ENCODE results near the gene STARD9. TPM values are rescaled to one million over a fixed set of nuclear protein-coding genes. Genes with fewer than 3 reads are reported as not detected.

STARD9 gene
- total RNA-seq (2016; rRNA removed; fragmentation: Illumina TruSeq; extraction: Trizol) (2.7 and 5.3 TPM in 2 replicates), polyA plus RNA-seq (2011; rRNA removed) (7.5 and 9.0 TPM in 2 replicates), polyA minus RNA-seq (2011; rRNA and poly(A)+ RNA removed; ENCODE audit: low replicate concordance) (8.8 and 8.9 TPM in 2 replicates), Bru-seq, nascent RNA (percentile 55 among the genes with signal in this experiment), BruChase-seq, experiment 1, labeled RNA remaining after a 6-hour chase (percentile 60 among the genes with signal in this experiment), BruChase-seq, experiment 2, labeled RNA remaining after a 2-hour chase (percentile 62 among the genes with signal in this experiment)
- 1.0 and 1.3 TPM in 2 replicates for total RNA-seq (2016; cell fraction: cytosol; rRNA removed; fragmentation: Illumina TruSeq; extraction: Trizol; ENCODE audit: low read depth)
- total RNA-seq (2016; cell fraction: insoluble cytoplasmic fraction; rRNA removed; fragmentation: Illumina TruSeq; extraction: Trizol): 2.6 and 4.9 TPM in 2 replicates
- total RNA-seq (2016; cell fraction: membrane; rRNA removed; fragmentation: Illumina TruSeq; extraction: Trizol): 0.86 and 1.4 TPM in 2 replicates
- total RNA-seq (2016; cell fraction: nucleus; rRNA removed; fragmentation: Illumina TruSeq; extraction: Trizol): 9.0 and 12.9 TPM in 2 replicates
- polyA plus RNA-seq (2011; cell fraction: cytosol; rRNA removed): 1.7 and 1.9 TPM in 2 replicates
- polyA plus RNA-seq (2011; cell fraction: nucleus; rRNA removed): 57.0 and 60.2 TPM in 2 replicates
- 5.9 and 8.8 TPM in 2 replicates for polyA plus RNA-seq (2012)
- 0.23 and 0.53 TPM in 2 replicates for polyA plus RNA-seq (2016; cell fraction: cytosol; fragmentation: Illumina TruSeq; extraction: Trizol; ENCODE audit: low read depth)
- 1.4 and 1.8 TPM in 2 replicates for polyA plus RNA-seq (2016; cell fraction: insoluble cytoplasmic fraction; fragmentation: Illumina TruSeq; extraction: Trizol; ENCODE audit: low read depth)
- polyA plus RNA-seq (2016; cell fraction: membrane; fragmentation: Illumina TruSeq; extraction: Trizol; ENCODE audit: low read depth): 0.34 and 0.55 TPM in 2 replicates
- 20.5 and 20.8 TPM in 2 replicates for polyA plus RNA-seq (2016; cell fraction: nucleus; fragmentation: Illumina TruSeq; extraction: Trizol; ENCODE audit: insufficient read depth, low read depth)
- polyA minus RNA-seq (2011; cell fraction: cytosol; rRNA and poly(A)+ RNA removed): 1.9 and 2.0 TPM in 2 replicates
- polyA minus RNA-seq (2011; cell fraction: nucleus; rRNA and poly(A)+ RNA removed): 28.7 and 30.3 TPM in 2 replicates
- long read RNA-seq, experiment 1, partial matches to known transcripts: 1 of 3 reads
- long read RNA-seq, experiment 1, other reads (novel, unspliced or antisense): 2 of 3 reads
- long read RNA-seq, experiment 2, partial matches to known transcripts: 2 of 3 reads
- long read RNA-seq, experiment 2, other reads (novel, unspliced or antisense): 1 of 3 reads

- H3K4me1 ChIP-seq (ENCODE audit: insufficient read depth, low read length): peaks cover 34% of the 10 kb centered on the region
- peaks cover 4% of the 10 kb centered on the region for H3K79me2 ChIP-seq (ENCODE audit: insufficient read depth, low read length)
- no peaks in the 10 kb centered on the region for H3K36me3 ChIP-seq (replicated peaks in 1 of 2; ENCODE audit: control insufficient read depth in 1 of 2, insufficient read depth in 2 of 2, low read length in 2 of 2)
- H2AFZ ChIP-seq (ENCODE audit: low read length): peak within 1 kb of the TSS; percentile 85
- H3K27ac ChIP-seq (ENCODE audit: extremely low read length, insufficient read depth, low read length): peak within 1 kb of the TSS; percentile 80
- DNase-seq (ENCODE audit: low spot score) (peak; percentile 96), FAIRE-seq (peak; percentile 81), ATAC-seq (peak; percentile 95)
- 0% methylated on average over 17 of the region's 95 CpGs for WGBS (ENCODE audit: low lambda C conversion rate)
- BruUV-seq (replicated peaks): no TSS peak
- POLR2A ChIA-PET: interaction anchor here (0.6 to 2.2 kb wide), 15 partner anchors 8 to 382 kb away, joined by 3 to 20 read pairs (median 5); partner anchors contain the start of genes HAUS2, LRRC57, SNAP23 and TMEM87A
- no peaks in the 10 kb centered on the region for H3K9me3 ChIP-seq (ENCODE audit: low read length)
- H3K4me2 ChIP-seq (ENCODE audit: low read depth, low read length): peak within 1 kb of the TSS; percentile 99
- H3K4me3 ChIP-seq (replicated peaks in 1 of 3; ENCODE audit: insufficient read depth in 1 of 3, low read depth in 2 of 3, low read length in 3 of 3): peak within 1 kb of the TSS; percentile 76 to 93 (median 77)
- peak within 1 kb of the TSS; percentile 74 for H3K9ac ChIP-seq (ENCODE audit: insufficient read depth, low read depth, low read length)
- intact Hi-C loops (cut with micrococcal nuclease; ENCODE audit: unreplicated experiment): no loop called here
- no peaks in the 10 kb centered on the region for H4K20me1 ChIP-seq (ENCODE audit: insufficient read depth, low read length)
- in situ Hi-C loops (cut with HindIII; ENCODE audit: extremely low pct_ligation_motif_present, low pct_unique_long_range_greater_than_20kb): no loop called here
- H3K27me3 ChIP-seq (ENCODE audit: control insufficient read depth in 1 of 2, insufficient read depth in 2 of 2, low read length in 2 of 2): no peaks in the 10 kb centered on the region; a peak in 1 of 5 replicates
- CTCF ChIA-PET (ENCODE audit: low intra/inter-chr PET ratio, low total read pairs): interaction anchor here (2.0 kb wide), 1 partner anchor 16 kb away, joined by 4 read pairs; no protein-coding TSS in a partner anchor
- TF ChIP-seq ZNF18 (CRISPR knock-in tag; IDR thresholded peaks at IDR 0.05; ENCODE audit: insufficient replicate concordance) (no peak), BRF2 (CRISPR knock-in tag; IDR thresholded peaks at IDR 0.05) (no peak), ZNF775 (CRISPR knock-in tag; IDR thresholded peaks at IDR 0.05; ENCODE audit: borderline replicate concordance) (peak; percentile 82; the same call in 1 of the 2 replicates), BATF2 (CRISPR knock-in tag; IDR thresholded peaks at IDR 0.05) (no peak), HNRNPL (IDR thresholded peaks at IDR 0.05; ENCODE audit: low read depth, low read length) (peak; percentile 55; the same call in 1 of the 2 replicates), ZNF639 (CRISPR knock-in tag; conservative IDR thresholded peaks at IDR 0.05) (no peak), DMAP1 (CRISPR knock-in tag; IDR thresholded peaks at IDR 0.05) (peak; percentile 33; the same call in 1 of the 2 replicates), KMT2B (CRISPR knock-in tag; IDR thresholded peaks at IDR 0.05) (peak; percentile 73), ZBTB14 (CRISPR knock-in tag; IDR thresholded peaks at IDR 0.05) (no peak), ZSCAN20 (CRISPR knock-in tag; IDR thresholded peaks at IDR 0.05; ENCODE audit: borderline replicate concordance) (no peak)
Observed at GRCh38 chr15:42575188-42576039, at the start of gene STARD9. STARD9 (plus strand) TSS chr15:42575606; CDS start chr15:42575716, 110 bp downstream.
